ENCODE results near the gene ABCG1.

ABCG1 gene

GRCh38 chr21:42236014-42236413 lies 17.1 kb downstream of the ABCG1 start:
- H3K27ac ChIP-seq = no peak overlapping the region
- TF ChIP-seq ZFX (IDR thresholded peaks at IDR 0.05; ENCODE audit: borderline replicate concordance) = no peak
- TF ChIP-seq CTCF (IDR thresholded peaks at IDR 0.05) = no peak

- no peak overlapping the region for H3K27ac ChIP-seq
- TF ChIP-seq CTCF (IDR thresholded peaks at IDR 0.05) (no peak), ZFX (IDR thresholded peaks at IDR 0.05; ENCODE audit: borderline replicate concordance) (no peak)
These were observed 17.8 kb downstream of the ABCG1 start for GRCh38 chr21:42236693-42237092.

DNA sequence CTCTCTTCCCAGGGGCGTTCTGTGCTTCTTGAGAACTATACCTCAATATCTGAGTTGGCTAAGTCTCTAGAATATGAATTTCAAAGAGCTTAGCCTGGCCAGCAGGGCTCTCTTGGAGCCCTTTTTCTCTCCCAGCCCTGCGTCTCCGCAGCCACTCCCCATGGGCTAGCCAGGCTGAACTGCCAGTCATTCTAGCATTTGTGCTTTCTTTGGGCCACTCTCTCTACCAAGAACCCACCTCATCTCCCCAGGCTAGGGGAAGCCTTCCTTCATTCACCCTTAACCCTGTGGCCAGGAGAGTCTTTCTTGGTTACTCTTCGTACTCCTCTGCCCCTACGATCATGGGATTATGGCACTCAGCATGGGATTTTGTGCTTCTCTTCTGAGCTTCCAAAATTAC lies 18.2 kb downstream of the ABCG1 start:
- H3K27ac ChIP-seq = no peak overlapping the region
- TF ChIP-seq ZFX (IDR thresholded peaks at IDR 0.05; ENCODE audit: borderline replicate concordance) (no peak), CTCF (IDR thresholded peaks at IDR 0.05) (no peak)

DNA sequence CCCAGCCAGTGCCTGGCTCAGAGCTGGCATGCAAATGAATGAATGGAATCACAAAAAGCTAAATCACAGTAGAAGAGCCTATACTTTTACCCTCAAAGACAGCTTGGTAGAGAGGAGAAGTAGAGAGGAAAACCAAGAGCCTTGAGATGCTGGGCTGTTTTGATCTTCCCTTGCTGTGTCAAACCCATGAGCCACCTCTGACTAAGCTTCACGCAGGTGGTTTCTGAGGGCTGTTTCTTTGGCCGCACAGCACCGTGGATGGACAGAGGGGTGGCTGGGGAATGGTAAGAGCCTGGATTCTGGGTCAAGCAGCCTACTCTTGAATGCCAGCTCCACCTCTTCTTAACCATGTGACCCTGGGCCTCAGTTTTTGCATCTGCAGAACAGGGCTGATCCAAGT lies 18.6 kb downstream of the ABCG1 start:
- no peak for TF ChIP-seq ZFX (IDR thresholded peaks at IDR 0.05; ENCODE audit: borderline replicate concordance)
- no peak for TF ChIP-seq CTCF (IDR thresholded peaks at IDR 0.05)
- H3K27ac ChIP-seq = no peak overlapping the region

DNA sequence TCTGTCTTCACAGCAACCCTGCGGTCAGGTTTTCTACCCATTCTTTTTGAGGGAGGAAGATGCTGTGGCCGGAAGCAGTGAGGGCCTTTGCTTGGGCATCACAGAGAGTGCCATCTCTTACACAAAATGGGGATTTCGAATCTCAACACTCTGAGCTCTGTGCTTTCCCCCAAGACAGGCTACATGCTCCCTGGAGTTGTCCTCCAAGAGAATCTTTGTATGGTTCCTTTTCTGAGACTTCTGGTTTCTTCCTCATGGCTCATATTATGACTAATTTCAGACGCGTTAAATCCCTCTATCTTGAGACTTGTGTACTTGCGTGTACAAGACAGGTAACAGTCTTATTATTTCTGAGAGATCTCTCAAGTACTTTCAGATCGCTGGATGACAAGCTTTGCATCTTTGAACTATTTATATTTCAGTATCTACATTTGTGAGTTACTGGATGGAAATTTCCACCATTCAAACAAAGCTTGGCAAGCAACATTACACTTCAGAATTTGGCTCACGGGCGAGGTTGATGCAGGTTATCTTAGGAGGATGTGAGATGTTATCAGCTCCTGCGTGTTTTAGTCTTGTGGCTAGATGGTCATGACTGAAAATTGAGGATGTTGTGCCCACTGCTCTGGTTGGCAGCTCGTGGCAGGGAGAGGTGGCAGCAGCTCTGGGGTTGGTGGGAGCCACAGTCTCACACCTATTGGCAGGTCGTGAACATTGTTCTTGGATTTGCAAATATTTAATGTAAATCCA lies 19.4 kb downstream of the ABCG1 start:
- H3K27ac ChIP-seq = no peak overlapping the region
- no peak for TF ChIP-seq CTCF (IDR thresholded peaks at IDR 0.05)
- TF ChIP-seq ZFX (IDR thresholded peaks at IDR 0.05; ENCODE audit: borderline replicate concordance) = no peak

GRCh38 chr21:42239556-42239955 lies 20.6 kb downstream of the ABCG1 start:
- H3K27ac ChIP-seq = no peak overlapping the region
- TF ChIP-seq CTCF (IDR thresholded peaks at IDR 0.05) (no peak), ZFX (IDR thresholded peaks at IDR 0.05; ENCODE audit: borderline replicate concordance) (no peak)

DNA sequence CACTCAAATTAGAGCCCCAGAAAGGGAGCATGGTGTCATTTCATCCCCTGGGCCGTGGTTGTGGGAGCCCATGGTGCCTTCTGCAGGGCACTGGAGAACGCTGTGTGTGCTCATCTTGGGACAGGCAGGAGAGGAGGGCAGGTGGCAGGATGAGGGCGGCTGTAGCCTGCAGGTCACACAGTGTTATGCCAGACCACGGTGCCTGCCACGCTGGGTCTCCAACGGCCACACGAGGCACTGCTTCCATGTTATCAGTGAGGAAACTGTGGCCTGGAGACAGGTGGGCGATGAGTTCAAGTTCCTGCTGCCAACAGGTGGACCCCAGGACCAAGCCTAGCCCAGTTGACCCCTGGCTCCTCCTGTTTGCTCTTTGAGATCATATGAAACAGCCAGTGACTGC lies 21.0 kb downstream of the ABCG1 start:
- H3K27ac ChIP-seq = no peak overlapping the region
- TF ChIP-seq ZFX (IDR thresholded peaks at IDR 0.05; ENCODE audit: borderline replicate concordance) (no peak), CTCF (IDR thresholded peaks at IDR 0.05) (peak; percentile 13; the same call in 1 of the 2 replicates)
